Raji (cell line): ENCODE data around the gene WDR48.

Source experiments
- POLR2A ChIP-seq: IDR thresholded peaks from 2 replicates; pipeline ENCODE4 v1.6.1; 2011; ENCODE audit warnings: low read depth, low read length, control low read depth; ENCODE audit not compliant: insufficient read depth

Gene WDR48

GRCh38 chr3:39135170-39135805 is 83.5 kb downstream of the WDR48 start:
- TF ChIP-seq POLR2A, result no peak

GRCh38 chr3:39136533-39137434 is 85.0 kb downstream of the WDR48 start:
- TF ChIP-seq POLR2A, result no peak

GRCh38 chr3:39137435-39137936 is 85.7 kb downstream of the WDR48 start:
- no peak for TF ChIP-seq POLR2A

GRCh38 chr3:39137991-39138803 is 86.4 kb downstream of the WDR48 start:
- TF ChIP-seq POLR2A, result no peak

- TF ChIP-seq POLR2A, result no peak
Measured at GRCh38 chr3:39138804-39139415, 87.1 kb downstream of the WDR48 start.

- no peak for TF ChIP-seq POLR2A
Measured at GRCh38 chr3:39139442-39139841, 87.6 kb downstream of the WDR48 start.

GRCh38 chr3:39140341-39140971 is 88.6 kb downstream of the WDR48 start:
- no peak for TF ChIP-seq POLR2A

GRCh38 chr3:39141171-39141995 is 89.6 kb downstream of the WDR48 start:
- TF ChIP-seq POLR2A, result no peak

- no peak for TF ChIP-seq POLR2A
Measured at GRCh38 chr3:39142067-39142466, 90.3 kb downstream of the WDR48 start.

- TF ChIP-seq POLR2A, result no peak
Measured at GRCh38 chr3:39143051-39143885, 91.5 kb downstream of the WDR48 start.

- no peak for TF ChIP-seq POLR2A
Measured at GRCh38 chr3:39144095-39144747, 92.4 kb downstream of the WDR48 start.

- TF ChIP-seq POLR2A, result no peak
Measured at GRCh38 chr3:39144748-39145380, 93.0 kb downstream of the WDR48 start.

- TF ChIP-seq POLR2A, result no peak
Measured at GRCh38 chr3:39146083-39146501, 94.3 kb downstream of the WDR48 start.
